ENCODE measurements around the gene TRIM47.

- TF ChIP-seq CTCF (IDR thresholded peaks at IDR 0.05) = no peak
- TF ChIP-seq EP300 (IDR thresholded peaks at IDR 0.05) = no peak
- TF ChIP-seq POLR2A (IDR thresholded peaks at IDR 0.05; ENCODE audit: low read depth) = no peak
Measured at GRCh38 chr17:75891605-75892555, 13.5 kb upstream of the TRIM47 start.

Data from esophagus muscularis mucosa (tissue), 4 donors.